Measurements from ENCODE around the gene GUK1. TPM values are rescaled to one million over a fixed set of nuclear protein-coding genes. Genes with fewer than 3 reads are reported as not detected.

The GUK1 gene
- total RNA-seq, 3 donors from 2014 or later (not counting 1 experiment from before 2014, with no cell fraction given), result 292 to 313 (median 308) TPM

DNA sequence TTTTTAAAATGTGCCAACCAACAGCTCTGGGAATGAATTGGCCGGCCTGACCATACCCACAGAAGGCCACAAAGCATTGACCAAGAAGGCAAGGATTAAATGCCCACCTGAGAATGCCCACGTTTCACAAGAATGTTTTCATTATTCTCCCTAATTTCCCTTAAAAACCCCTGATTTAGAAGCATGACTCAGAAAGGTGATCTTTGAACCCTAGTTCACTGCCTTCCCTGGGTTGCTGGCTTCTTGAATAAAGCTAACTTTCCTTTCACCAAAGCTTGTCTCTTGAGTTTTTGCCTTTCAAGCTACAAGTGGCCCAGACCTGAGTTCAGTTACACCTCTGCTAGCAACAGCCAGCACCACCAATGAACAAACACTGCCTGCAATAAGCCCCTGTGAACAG lies 16.6 kb upstream of the GUK1 start:
- H3K9me3 ChIP-seq (ENCODE audit: control insufficient read depth, insufficient read depth, low read length), result no peaks in the 10 kb centered on the region
- DNase-seq (no peak), ATAC-seq (no peak)
- H3K4me3 ChIP-seq (ENCODE audit: low read length), result no peak overlapping the region
- Mint-ChIP-seq H3K36me3 (no peaks in the 10 kb centered on the region), H3K9me3 (no peaks in the 10 kb centered on the region), H3K4me3 (no peak overlapping the region), H3K27ac (no peak overlapping the region), H3K4me1 (peaks cover 0 to 6% of the 10 kb centered on the region in 2 donors), H3K27me3 (ENCODE audit: low read depth in 2 of 2) (peaks cover 4 to 31% of the 10 kb centered on the region in 2 donors)
- TF ChIP-seq, protein P1, sequence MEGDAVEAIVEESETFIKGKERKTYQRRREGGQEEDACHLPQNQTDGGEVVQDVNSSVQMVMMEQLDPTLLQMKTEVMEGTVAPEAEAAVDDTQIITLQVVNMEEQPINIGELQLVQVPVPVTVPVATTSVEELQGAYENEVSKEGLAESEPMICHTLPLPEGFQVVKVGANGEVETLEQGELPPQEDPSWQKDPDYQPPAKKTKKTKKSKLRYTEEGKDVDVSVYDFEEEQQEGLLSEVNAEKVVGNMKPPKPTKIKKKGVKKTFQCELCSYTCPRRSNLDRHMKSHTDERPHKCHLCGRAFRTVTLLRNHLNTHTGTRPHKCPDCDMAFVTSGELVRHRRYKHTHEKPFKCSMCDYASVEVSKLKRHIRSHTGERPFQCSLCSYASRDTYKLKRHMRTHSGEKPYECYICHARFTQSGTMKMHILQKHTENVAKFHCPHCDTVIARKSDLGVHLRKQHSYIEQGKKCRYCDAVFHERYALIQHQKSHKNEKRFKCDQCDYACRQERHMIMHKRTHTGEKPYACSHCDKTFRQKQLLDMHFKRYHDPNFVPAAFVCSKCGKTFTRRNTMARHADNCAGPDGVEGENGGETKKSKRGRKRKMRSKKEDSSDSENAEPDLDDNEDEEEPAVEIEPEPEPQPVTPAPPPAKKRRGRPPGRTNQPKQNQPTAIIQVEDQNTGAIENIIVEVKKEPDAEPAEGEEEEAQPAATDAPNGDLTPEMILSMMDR (IDR thresholded peaks at IDR 0.05), result no peak
- WGBS (ENCODE audit: insufficient coverage), result 77% methylated on average over 2 of the region's 2 CpGs
- intact Hi-C loops (cut with micrococcal nuclease), result no loop called here
- H3K27ac ChIP-seq (ENCODE audit: low read length), result no peak overlapping the region
- H3K4me1 ChIP-seq (ENCODE audit: control insufficient read depth, insufficient read depth, low read length), result no peaks in the 10 kb centered on the region
- H3K27me3 ChIP-seq (ENCODE audit: control insufficient read depth, insufficient read depth, low read length), result no peaks in the 10 kb centered on the region
- H3K36me3 ChIP-seq (ENCODE audit: control insufficient read depth, insufficient read depth, low read length), result no peaks in the 10 kb centered on the region

DNA sequence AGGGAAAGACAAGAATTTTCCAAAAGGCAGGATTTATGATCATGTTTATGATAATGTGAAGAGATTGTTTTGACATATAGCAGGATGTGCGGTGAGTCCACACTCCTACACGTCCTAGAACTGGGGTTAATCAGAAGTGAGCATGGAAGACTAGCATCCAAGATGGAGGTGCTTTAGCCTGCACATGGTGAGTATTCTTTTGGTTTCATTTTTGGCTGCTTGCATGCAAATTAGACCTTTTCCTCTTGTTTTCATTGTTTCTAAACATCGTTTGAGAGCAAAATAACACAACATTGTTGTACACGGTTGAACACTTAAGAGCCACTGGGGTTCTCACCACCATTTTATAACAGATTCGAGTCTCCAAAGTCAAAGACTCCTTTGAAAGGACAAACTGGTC lies 14.9 kb upstream of the GUK1 start:
- no peak overlapping the region for H3K4me3 ChIP-seq (ENCODE audit: low read length)
- Mint-ChIP-seq H3K4me1 (peaks cover 0 to 6% of the 10 kb centered on the region in 2 donors), H3K9me3 (no peaks in the 10 kb centered on the region), H3K36me3 (no peaks in the 10 kb centered on the region), H3K4me3 (no peak overlapping the region), H3K27ac (no peak overlapping the region), H3K27me3 (ENCODE audit: low read depth in 2 of 2) (peaks cover 4 to 31% of the 10 kb centered on the region in 2 donors)
- no peaks in the 10 kb centered on the region for H3K4me1 ChIP-seq (ENCODE audit: control insufficient read depth, insufficient read depth, low read length)
- no peaks in the 10 kb centered on the region for H3K27me3 ChIP-seq (ENCODE audit: control insufficient read depth, insufficient read depth, low read length)
- intact Hi-C loops (cut with micrococcal nuclease), result no loop called here
- TF ChIP-seq, protein P1 (IDR thresholded peaks at IDR 0.05), result no peak
- no peaks in the 10 kb centered on the region for H3K9me3 ChIP-seq (ENCODE audit: control insufficient read depth, insufficient read depth, low read length)
- WGBS (ENCODE audit: insufficient coverage), result 83% methylated on average over 5 of the region's 5 CpGs
- no peak overlapping the region for H3K27ac ChIP-seq (ENCODE audit: low read length)
- DNase-seq, result no peak
- no peaks in the 10 kb centered on the region for H3K36me3 ChIP-seq (ENCODE audit: control insufficient read depth, insufficient read depth, low read length)
- ATAC-seq, result no peak

DNA sequence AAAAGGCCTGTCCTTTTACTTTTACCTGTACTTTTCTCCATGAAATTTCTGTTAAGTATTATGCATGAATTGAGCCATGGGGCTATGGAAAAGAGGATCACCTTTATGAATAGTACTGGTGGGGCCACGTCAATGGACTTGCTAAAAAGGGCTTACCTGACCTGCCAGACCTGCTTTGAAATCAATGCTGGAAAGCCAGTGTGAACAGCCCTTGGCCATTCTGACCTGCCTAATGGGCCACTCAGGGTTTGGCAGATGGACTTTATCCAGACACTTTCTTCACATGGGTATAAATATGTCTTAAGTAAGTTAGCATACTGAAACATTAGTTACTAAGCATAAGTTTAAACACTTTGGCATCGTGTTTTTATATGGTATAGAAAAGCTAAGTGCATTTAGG lies 8.3 kb upstream of the GUK1 start:
- no peak for DNase-seq

More for the DNA sequence above, 8.3 kb upstream of the GUK1 start:
- H3K4me3 Mint-ChIP-seq, result no peak overlapping the region
- Histone ChIP-seq H3K4me1 (ENCODE audit: control insufficient read depth, insufficient read depth, low read length) (peaks cover 7% of the 10 kb centered on the region), H3K36me3 (ENCODE audit: control insufficient read depth, insufficient read depth, low read length) (no peaks in the 10 kb centered on the region), H3K4me3 (ENCODE audit: low read length) (no peak overlapping the region), H3K9me3 (ENCODE audit: control insufficient read depth, insufficient read depth, low read length) (no peaks in the 10 kb centered on the region), H3K27ac (ENCODE audit: low read length) (no peak overlapping the region), H3K27me3 (ENCODE audit: control insufficient read depth, insufficient read depth, low read length) (no peaks in the 10 kb centered on the region)
- H3K27ac Mint-ChIP-seq, result no peak overlapping the region
- 95% methylated on average over 2 of the region's 2 CpGs for WGBS (ENCODE audit: insufficient coverage)
- intact Hi-C loops (cut with micrococcal nuclease), result loop anchor here (1.0 to 5.0 kb wide), 3 partner anchors 146 to 384 kb away; no protein-coding TSS in a partner anchor
- no peaks in the 10 kb centered on the region for H3K9me3 Mint-ChIP-seq
- TF ChIP-seq, protein P1 (IDR thresholded peaks at IDR 0.05), result no peak
- peaks cover 0 to 9% of the 10 kb centered on the region in 2 donors for H3K27me3 Mint-ChIP-seq (ENCODE audit: low read depth in 2 of 2)
- ATAC-seq, result no peak
- H3K36me3 Mint-ChIP-seq, result no peaks in the 10 kb centered on the region
- H3K4me1 Mint-ChIP-seq, result peaks cover 0 to 5% of the 10 kb centered on the region in 2 donors

All from natural killer cell (primary cell).